Endodermal cell (in vitro differentiated cells): ENCODE measurements around the gene TPK1. TPM values are rescaled to one million over a fixed set of nuclear protein-coding genes. Genes with fewer than 3 reads are reported as not detected.
A peak's percentile ranks its signal among the peaks of the same experiment; 100 is the strongest.

Experiments
- DNase-seq: peaks from one replicate; pipeline ENCODE4 v3.0.0-alpha.2; 2017
- H3K27ac ChIP-seq: 2 replicates; pipeline ENCODE4 v1.5.1; 2013; ENCODE audit warnings: mild to moderate bottlenecking, low read depth, low read length, moderate library complexity
- H3K27me3 ChIP-seq: 2 replicates; pipeline ENCODE4 v1.6.1; 2013; ENCODE audit warnings: mild to moderate bottlenecking, low read length, moderate library complexity; ENCODE audit not compliant: insufficient read depth, control insufficient read depth, poor library complexity, severe bottlenecking
- H3K36me3 ChIP-seq: 2 replicates; pipeline ENCODE4 v1.7.0; 2013; ENCODE audit warnings: mild to moderate bottlenecking, low read length, moderate library complexity; ENCODE audit not compliant: control insufficient read depth, insufficient read depth
- H3K4me1 ChIP-seq: one replicate; pipeline ENCODE4 v1.7.0; 2013; ENCODE audit warnings: low read length; ENCODE audit not compliant: control insufficient read depth, insufficient read depth
- H3K4me3 ChIP-seq: 2 replicates; pipeline ENCODE4 v1.5.1; 2013; ENCODE audit warnings: mild to moderate bottlenecking, low read length, moderate library complexity
- H3K9ac ChIP-seq: 2 replicates; pipeline ENCODE4 v1.6.1; 2013; ENCODE audit warnings: mild to moderate bottlenecking, low read length, moderate library complexity; ENCODE audit not compliant: poor library complexity, severe bottlenecking; ENCODE audit errors: extremely low read depth
- H3K9me3 ChIP-seq: 2 replicates; pipeline ENCODE4 v1.6.1; 2013; ENCODE audit warnings: mild to moderate bottlenecking, low read length, moderate library complexity; ENCODE audit not compliant: control insufficient read depth
- H3K27ac Mint-ChIP-seq: 2 replicates; pipeline ENCODE4 v1.8.0; 2020; ENCODE audit warnings: mixed read lengths
- H3K27me3 Mint-ChIP-seq: 2 replicates; pipeline ENCODE4 v1.8.0; 2021; ENCODE audit warnings: mild to moderate bottlenecking, mixed read lengths; ENCODE audit not compliant: insufficient read depth
- H3K36me3 Mint-ChIP-seq: 2 replicates; pipeline ENCODE4 v1.8.0; 2020; ENCODE audit warnings: low read depth, mixed read lengths
- H3K4me1 Mint-ChIP-seq: 2 replicates; pipeline ENCODE4 v1.8.0; 2020; ENCODE audit warnings: mixed read lengths
- H3K4me3 Mint-ChIP-seq: 2 replicates; pipeline ENCODE4 v1.8.0; 2020; ENCODE audit warnings: mild to moderate bottlenecking, moderate library complexity, mixed read lengths
- H3K9me3 Mint-ChIP-seq: 2 replicates; pipeline ENCODE4 v1.8.0; 2020; ENCODE audit warnings: mild to moderate bottlenecking, mixed read lengths
- WGBS, 2 experiments: methylation state at CpG; one replicate each; pipeline versions ENCODE4 v1.1.5 to v1.1.7; 2013; ENCODE audit warnings: missing lambda C conversion rate in 2 of 2, mixed read lengths in 1 of 2; ENCODE audit not compliant: insufficient coverage in 1 of 2, insufficient read length in 1 of 2; 5-methylcytosine and 5-hydroxymethylcytosine counted together
- total RNA-seq, 2 donors: library from RNA; stranded (reverse); fragmentation: NEBNext Ultra II Directional in 1 of 2; extraction: Animal tissue kit (Norgen Biotek cat#: 25700) in 1 of 2; gene quantifications; 2 replicates in 1 of 2; 3 replicates in 1 of 2; pipeline ENCODE4 v1.2.1, GENCODE V29; 2021
- TF ChIP-seq, protein P1 (sequence below): fragments of 200-600 bp; sonication (generic); conservative IDR thresholded peaks from 2 replicates; pipeline ENCODE4 v1.5.0; 2021; ENCODE audit warnings: antibody characterized with exemption, mild to moderate bottlenecking

The TPK1 gene
- total RNA-seq, 2 donors from 2014 or later, result 9.7 TPM

DNA sequence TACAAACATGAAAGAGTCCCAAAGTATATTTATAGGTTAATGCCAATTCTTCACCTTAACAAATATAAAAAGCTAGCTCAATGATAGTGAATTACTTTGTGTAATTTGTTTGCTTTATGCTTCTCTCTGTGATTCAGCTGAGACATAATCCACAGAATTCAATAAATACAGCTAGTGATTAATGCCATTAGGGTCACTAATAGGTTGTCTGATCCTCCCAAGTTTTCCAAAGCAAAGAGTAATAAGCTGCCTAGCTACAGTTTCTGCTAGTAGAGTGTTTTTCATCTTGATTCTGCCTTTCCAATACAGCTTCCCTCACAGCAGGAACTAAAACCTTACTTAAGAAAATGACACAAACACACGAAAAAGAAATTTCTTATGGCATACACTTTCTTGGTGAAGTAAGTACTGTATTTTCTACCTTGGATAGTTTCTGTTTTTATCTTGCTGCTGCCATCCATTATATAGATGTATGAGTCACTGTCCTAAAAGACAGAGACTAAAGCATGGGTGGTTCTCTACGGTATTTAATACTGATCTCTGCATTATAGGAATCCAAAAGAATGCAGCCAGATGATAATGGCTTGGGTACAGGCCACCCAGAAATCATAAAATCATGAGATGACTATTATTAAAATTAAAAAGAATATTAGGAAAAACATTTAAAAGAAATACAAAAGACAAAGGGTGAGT, 170.0 kb downstream of the TPK1 start:
- no peak overlapping the region for H3K27ac Mint-ChIP-seq

GRCh38 chr7:144659211-144659610, 176.6 kb downstream of the TPK1 start:
- H3K4me1 ChIP-seq, result no peaks in the 10 kb centered on the region
- peaks cover 4% of the 10 kb centered on the region for H3K9me3 Mint-ChIP-seq
- TF ChIP-seq, protein P1, sequence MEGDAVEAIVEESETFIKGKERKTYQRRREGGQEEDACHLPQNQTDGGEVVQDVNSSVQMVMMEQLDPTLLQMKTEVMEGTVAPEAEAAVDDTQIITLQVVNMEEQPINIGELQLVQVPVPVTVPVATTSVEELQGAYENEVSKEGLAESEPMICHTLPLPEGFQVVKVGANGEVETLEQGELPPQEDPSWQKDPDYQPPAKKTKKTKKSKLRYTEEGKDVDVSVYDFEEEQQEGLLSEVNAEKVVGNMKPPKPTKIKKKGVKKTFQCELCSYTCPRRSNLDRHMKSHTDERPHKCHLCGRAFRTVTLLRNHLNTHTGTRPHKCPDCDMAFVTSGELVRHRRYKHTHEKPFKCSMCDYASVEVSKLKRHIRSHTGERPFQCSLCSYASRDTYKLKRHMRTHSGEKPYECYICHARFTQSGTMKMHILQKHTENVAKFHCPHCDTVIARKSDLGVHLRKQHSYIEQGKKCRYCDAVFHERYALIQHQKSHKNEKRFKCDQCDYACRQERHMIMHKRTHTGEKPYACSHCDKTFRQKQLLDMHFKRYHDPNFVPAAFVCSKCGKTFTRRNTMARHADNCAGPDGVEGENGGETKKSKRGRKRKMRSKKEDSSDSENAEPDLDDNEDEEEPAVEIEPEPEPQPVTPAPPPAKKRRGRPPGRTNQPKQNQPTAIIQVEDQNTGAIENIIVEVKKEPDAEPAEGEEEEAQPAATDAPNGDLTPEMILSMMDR, result no peak
- H3K27me3 ChIP-seq, result no peaks in the 10 kb centered on the region
- no peaks in the 10 kb centered on the region for H3K27me3 Mint-ChIP-seq
- no peaks in the 10 kb centered on the region for H3K36me3 Mint-ChIP-seq
- H3K27ac ChIP-seq, result no peak overlapping the region
- H3K9ac ChIP-seq, result no peak overlapping the region
- no peak overlapping the region for H3K4me3 Mint-ChIP-seq
- peaks cover 13% of the 10 kb centered on the region for H3K4me1 Mint-ChIP-seq
- no peak overlapping the region for H3K27ac Mint-ChIP-seq
- no peaks in the 10 kb centered on the region for H3K9me3 ChIP-seq
- DNase-seq, result no peak
- H3K4me3 ChIP-seq, result no peak overlapping the region
- 88 to 93% methylated on average over 8 to 9 of the region's 9 CpGs for WGBS, 2 experiments
- H3K36me3 ChIP-seq, result no peaks in the 10 kb centered on the region

More for the DNA sequence above, 170.0 kb downstream of the TPK1 start:
- Mint-ChIP-seq H3K9me3 (peaks cover 15% of the 10 kb centered on the region), H3K36me3 (peaks cover 2% of the 10 kb centered on the region), H3K4me3 (no peak overlapping the region), H3K4me1 (peaks cover 7% of the 10 kb centered on the region), H3K27me3 (no peaks in the 10 kb centered on the region)
- TF ChIP-seq, protein P1, result no peak
- Histone ChIP-seq H3K27me3 (no peaks in the 10 kb centered on the region), H3K9me3 (peaks cover 9% of the 10 kb centered on the region), H3K4me1 (no peaks in the 10 kb centered on the region), H3K36me3 (peaks cover 5% of the 10 kb centered on the region), H3K9ac (no peak overlapping the region), H3K27ac (no peak overlapping the region), H3K4me3 (no peak overlapping the region)
- no peak for DNase-seq
- 94% methylated on average over 2 of the region's 2 CpGs; no CpG with 5 or more reads in 1 of the 2 experiments for WGBS, 2 experiments

- peaks cover 4% of the 10 kb centered on the region for H3K9me3 Mint-ChIP-seq
- TF ChIP-seq, protein P1, result peak; percentile 63
- no peak overlapping the region for H3K4me3 ChIP-seq
- DNase-seq, result peak; percentile 59
- H3K4me1 ChIP-seq, result no peaks in the 10 kb centered on the region
- H3K27me3 Mint-ChIP-seq, result no peaks in the 10 kb centered on the region
- H3K27me3 ChIP-seq, result no peaks in the 10 kb centered on the region
- H3K9ac ChIP-seq, result no peak overlapping the region
- no peak overlapping the region for H3K4me3 Mint-ChIP-seq
- 60 to 80% methylated on average over 1 to 6 of the region's 6 CpGs for WGBS, 2 experiments
- no peak overlapping the region for H3K27ac ChIP-seq
- H3K27ac Mint-ChIP-seq, result no peak overlapping the region
- H3K9me3 ChIP-seq, result peaks cover 6% of the 10 kb centered on the region
- H3K36me3 Mint-ChIP-seq, result no peaks in the 10 kb centered on the region
- peaks cover 6% of the 10 kb centered on the region for H3K4me1 Mint-ChIP-seq
- H3K36me3 ChIP-seq, result peaks cover 5% of the 10 kb centered on the region
Observed at GRCh38 chr7:144656965-144657517, 178.8 kb downstream of the TPK1 start.
